ENCODE measurements around the gene TRNAU1AP. TPM values are rescaled to one million over a fixed set of nuclear protein-coding genes. Genes with fewer than 3 reads are reported as not detected.
A peak's percentile ranks its signal among the peaks of the same experiment; 100 is the strongest.
"Not testable (repeated sequence)": the region's sequence is repeated elsewhere in the genome, so short reads cannot be mapped to it uniquely, and the experiment has no call there.

Gene TRNAU1AP
- total RNA-seq, 4 donors from 2014 or later: 3.8 to 34.9 (median 20.3) TPM

DNA sequence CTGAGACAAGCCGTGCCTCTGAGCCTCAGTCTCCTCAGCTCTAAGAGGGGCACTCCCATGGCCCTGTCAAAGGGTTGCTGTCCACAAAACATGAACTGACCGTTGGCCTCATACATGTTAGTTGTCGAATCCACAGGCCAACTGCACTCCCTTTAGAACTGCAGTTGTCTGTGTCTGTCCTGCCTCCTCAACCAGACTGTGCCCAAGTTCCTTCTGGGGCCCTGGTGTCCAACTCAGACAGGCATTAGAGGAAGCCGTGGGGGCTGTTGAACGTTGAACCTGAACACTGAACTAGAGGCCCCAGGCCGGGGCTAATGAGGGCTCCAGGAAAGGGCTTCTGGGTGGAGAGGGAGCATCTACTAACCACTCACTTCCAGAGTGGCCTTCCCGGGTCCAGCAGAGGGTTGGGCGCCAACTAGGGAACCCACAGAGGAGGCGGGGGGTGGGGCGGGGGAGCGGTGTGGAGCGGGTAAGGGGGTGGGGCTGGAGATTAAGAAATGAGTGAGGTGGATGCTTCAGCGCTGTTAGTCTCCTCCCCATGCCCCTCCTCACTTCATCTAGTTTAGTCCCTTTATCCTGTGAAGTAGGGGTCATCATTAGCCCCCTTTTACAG is 38.9 kb downstream of the TRNAU1AP start, which contains the start of gene RAB42:
Gene RAB42 (plus strand): TSS at position 558 of the 613 bp plus-strand sequence. CDS start 247 bp downstream, outside the sequence.
- Histone ChIP-seq H3K9me3 (no peaks in the 10 kb centered on the region), H3K4me3 (peak within 1 kb of the TSS; percentile 30 to 47), H3K36me3 (no peaks in the 10 kb centered on the region), H3K27me3 (no peaks in the 10 kb centered on the region), H3K4me1 (no peaks in the 10 kb centered on the region), H3K27ac (peak within 1 kb of the TSS; percentile 26 to 52)
- intact Hi-C loops (cut with DNase I; ENCODE audit: low total_unique reads): no loop called here
- peak; percentile 38 to 57 for DNase-seq
- TF ChIP-seq, protein P1, sequence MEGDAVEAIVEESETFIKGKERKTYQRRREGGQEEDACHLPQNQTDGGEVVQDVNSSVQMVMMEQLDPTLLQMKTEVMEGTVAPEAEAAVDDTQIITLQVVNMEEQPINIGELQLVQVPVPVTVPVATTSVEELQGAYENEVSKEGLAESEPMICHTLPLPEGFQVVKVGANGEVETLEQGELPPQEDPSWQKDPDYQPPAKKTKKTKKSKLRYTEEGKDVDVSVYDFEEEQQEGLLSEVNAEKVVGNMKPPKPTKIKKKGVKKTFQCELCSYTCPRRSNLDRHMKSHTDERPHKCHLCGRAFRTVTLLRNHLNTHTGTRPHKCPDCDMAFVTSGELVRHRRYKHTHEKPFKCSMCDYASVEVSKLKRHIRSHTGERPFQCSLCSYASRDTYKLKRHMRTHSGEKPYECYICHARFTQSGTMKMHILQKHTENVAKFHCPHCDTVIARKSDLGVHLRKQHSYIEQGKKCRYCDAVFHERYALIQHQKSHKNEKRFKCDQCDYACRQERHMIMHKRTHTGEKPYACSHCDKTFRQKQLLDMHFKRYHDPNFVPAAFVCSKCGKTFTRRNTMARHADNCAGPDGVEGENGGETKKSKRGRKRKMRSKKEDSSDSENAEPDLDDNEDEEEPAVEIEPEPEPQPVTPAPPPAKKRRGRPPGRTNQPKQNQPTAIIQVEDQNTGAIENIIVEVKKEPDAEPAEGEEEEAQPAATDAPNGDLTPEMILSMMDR (IDR thresholded peaks at IDR 0.05): no peak
- no peak for TF ChIP-seq POLR2A (IDR thresholded peaks at IDR 0.05)

DNA sequence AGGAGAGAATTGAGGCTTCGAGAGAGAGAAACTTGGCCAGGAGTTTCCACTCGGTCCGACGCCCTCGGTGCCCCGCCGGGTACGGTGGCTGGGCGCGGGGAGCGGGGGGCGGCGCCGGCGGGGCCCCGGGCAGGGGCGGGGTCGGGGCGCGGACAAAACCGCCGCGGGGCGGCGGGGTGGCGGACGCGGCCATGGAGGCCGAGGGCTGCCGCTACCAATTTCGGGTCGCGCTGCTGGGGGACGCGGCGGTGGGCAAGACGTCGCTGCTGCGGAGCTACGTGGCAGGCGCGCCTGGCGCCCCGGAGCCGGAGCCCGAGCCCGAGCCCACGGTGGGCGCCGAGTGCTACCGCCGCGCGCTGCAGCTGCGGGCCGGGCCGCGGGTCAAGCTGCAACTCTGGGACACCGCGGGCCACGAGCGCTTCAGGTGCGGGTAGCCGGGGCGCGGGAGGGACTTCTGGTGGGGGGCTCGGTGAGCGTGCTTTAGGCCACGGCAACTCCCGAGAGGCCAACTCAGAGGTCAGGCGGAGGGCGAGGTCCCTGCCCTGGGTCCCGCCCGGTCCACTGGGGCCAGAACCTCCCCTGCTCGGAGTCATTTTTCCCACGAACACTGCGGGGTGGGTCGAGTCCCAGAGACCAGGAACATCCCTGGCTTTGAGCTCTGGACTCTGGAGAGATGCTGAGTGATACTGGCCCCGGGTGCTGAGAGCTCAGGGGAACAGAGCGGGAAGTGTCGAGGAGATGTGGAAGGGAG is 39.6 kb downstream of the TRNAU1AP start:
- no peaks in the 10 kb centered on the region for H3K27me3 ChIP-seq
- TF ChIP-seq, protein P1 (IDR thresholded peaks at IDR 0.05): no peak
- no peak for TF ChIP-seq POLR2A (IDR thresholded peaks at IDR 0.05)
- H3K4me3 ChIP-seq: peak overlapping the region; percentile 30 to 47
- peak overlapping the region; percentile 26 to 52 for H3K27ac ChIP-seq
- H3K36me3 ChIP-seq: no peaks in the 10 kb centered on the region
- DNase-seq: peak in 1 of 2 donors; percentile 26
- H3K4me1 ChIP-seq: no peaks in the 10 kb centered on the region
- H3K9me3 ChIP-seq: no peaks in the 10 kb centered on the region
- intact Hi-C loops (cut with DNase I; ENCODE audit: low total_unique reads): no loop called here

DNA sequence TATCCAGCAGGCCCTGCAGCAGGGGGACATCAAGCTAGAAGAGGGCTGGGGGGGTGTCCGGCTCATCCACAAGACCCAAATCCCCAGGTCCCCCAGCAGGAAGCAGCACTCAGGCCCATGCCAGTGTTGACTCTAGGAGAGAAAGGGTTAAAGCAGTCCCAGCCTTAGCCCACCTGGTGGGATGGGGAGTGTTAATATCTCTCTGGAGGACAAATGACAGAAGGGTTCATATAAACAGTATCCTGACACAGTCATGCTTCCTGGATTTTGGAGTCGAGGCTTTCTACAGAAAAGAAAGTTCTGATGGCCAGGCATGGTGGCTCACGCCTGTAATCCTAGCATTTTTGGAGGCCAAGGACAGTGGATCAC is 41.1 kb downstream of the TRNAU1AP start:
- intact Hi-C loops (cut with DNase I; ENCODE audit: low total_unique reads); H3K4me3 ChIP-seq; DNase-seq; H3K9me3 ChIP-seq; H3K27ac ChIP-seq; H3K27me3 ChIP-seq; H3K36me3 ChIP-seq; H3K4me1 ChIP-seq: not testable (repeated sequence)

- DNase-seq; H3K27ac ChIP-seq; intact Hi-C loops (cut with DNase I; ENCODE audit: low total_unique reads); H3K27me3 ChIP-seq; H3K4me3 ChIP-seq; H3K36me3 ChIP-seq; H3K4me1 ChIP-seq; H3K9me3 ChIP-seq: not testable (repeated sequence)
Measured at GRCh38 chr1:28594686-28595411, 42.0 kb downstream of the TRNAU1AP start.

DNA sequence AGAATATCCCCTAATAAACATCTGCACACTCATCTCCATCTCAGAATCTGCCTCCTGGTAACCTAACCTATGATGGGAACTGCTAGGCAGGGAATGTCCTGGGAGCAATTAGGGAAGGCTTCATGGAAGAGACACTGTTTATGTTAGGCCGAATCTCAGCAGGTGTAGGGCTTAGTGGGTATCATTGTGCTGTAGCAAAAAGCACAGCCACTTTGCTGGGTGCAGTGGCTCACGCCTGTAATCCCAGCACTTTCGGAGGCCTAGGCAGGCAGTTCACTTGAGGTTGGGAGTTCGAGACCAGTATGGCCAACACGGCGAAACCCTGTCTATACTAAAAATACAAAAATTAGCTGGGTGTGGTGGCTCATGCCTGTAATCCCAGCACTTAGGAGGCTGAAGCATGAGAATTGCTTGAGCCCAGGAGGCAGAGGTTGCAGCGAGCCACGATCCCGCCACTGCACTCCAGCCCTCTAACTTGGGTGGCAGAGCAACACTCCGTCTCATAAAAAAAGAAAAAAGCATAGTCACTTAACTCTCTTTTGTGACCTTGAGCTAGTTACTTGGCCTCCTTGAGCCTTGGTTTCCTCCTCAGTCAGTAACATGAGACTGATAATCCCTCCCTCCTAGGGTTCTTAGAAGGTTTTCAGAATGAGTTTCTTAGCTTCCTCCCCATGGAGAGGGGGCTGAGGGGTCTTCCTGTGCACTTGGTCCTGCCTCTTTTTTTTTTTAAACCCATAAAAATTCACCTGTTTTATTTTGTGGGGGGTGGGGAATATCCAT is 42.7 kb downstream of the TRNAU1AP start:
- Histone ChIP-seq H3K4me3 (no peak overlapping the region), H3K4me1 (no peaks in the 10 kb centered on the region), H3K9me3 (no peaks in the 10 kb centered on the region), H3K27me3 (no peaks in the 10 kb centered on the region), H3K36me3 (no peaks in the 10 kb centered on the region), H3K27ac (no peak overlapping the region)
- no peak for DNase-seq
- intact Hi-C loops (cut with DNase I; ENCODE audit: low total_unique reads): no loop called here
- TF ChIP-seq, protein P1 (IDR thresholded peaks at IDR 0.05): no peak
- no peak for TF ChIP-seq POLR2A (IDR thresholded peaks at IDR 0.05)

- H3K4me3 ChIP-seq; DNase-seq; H3K27me3 ChIP-seq; H3K27ac ChIP-seq; H3K4me1 ChIP-seq; intact Hi-C loops (cut with DNase I; ENCODE audit: low total_unique reads); H3K9me3 ChIP-seq; H3K36me3 ChIP-seq: not testable (repeated sequence)
Measured at GRCh38 chr1:28596276-28596675, 43.4 kb downstream of the TRNAU1AP start.
